Transverse colon (tissue), 4 donors: ENCODE results near the gene HMG20B.

Source experiments
- CTCF ChIP-seq, 5 experiments: fragments of 200-600 bp in 3 of 5; fragments of 450-650 bp in 2 of 5; sonication (generic) in 3 of 5; IDR thresholded peaks; 1 replicate in 2 of 5; 2 replicates in 3 of 5; pipeline ENCODE4 v1.5.1; 2016 to 2017; ENCODE audit warnings: antibody characterized with exemption in 5 of 5, inconsistent platforms in 3 of 5, mild to moderate bottlenecking in 2 of 5, moderate library complexity in 1 of 5
- EP300 ChIP-seq: sonication (generic); formaldehyde crosslinking; IDR thresholded peaks from one replicate; pipeline ENCODE4 v1.6.1; 2017; ENCODE audit warnings: antibody characterized with exemption, low read depth
- POLR2A ChIP-seq: fragments of 450-650 bp; IDR thresholded peaks from one replicate; pipeline ENCODE4 v1.6.1; 2016; ENCODE audit warnings: antibody characterized with exemption, mild to moderate bottlenecking, moderate library complexity
- POLR2AphosphoS5 ChIP-seq, 3 donors: sonication (generic); formaldehyde crosslinking; IDR thresholded peaks; one replicate each; pipeline ENCODE4 v1.6.1; 2016; ENCODE audit warnings: antibody characterized with exemption in 3 of 3

DNA sequence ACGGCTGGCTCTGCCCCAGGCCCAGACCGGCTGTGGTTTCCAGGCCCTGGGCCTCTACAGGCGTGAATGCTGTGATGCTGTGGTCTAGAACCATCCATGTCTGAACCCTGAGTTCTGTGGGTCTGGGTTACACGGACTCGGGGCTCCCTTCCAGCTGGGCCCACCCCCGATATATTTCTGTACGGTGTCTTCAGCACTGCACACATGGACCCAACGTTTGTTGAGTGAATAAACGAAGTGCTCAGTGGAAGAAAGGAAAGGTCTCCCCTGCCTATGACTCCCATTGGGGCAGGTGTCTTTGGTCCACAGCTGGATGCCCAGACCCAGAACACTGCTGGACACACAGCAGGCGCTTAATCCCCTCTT is 27.1 kb upstream of the HMG20B start:
- TF ChIP-seq POLR2AphosphoS5 (IDR thresholded peaks at IDR 0.05) = no peak
- TF ChIP-seq CTCF (IDR thresholded peaks at IDR 0.05) = no peak
- TF ChIP-seq POLR2A = no peak
- TF ChIP-seq EP300 = no peak
